HG03520 (cell line): ENCODE data around the gene VGF.

Experiments used
- ATAC-seq: cut with Tn5 transposase; IDR thresholded peaks from one replicate; pipeline ENCODE4 v1.9.1; 2021; ENCODE audit warnings: mild to moderate bottlenecking, moderate library complexity; ENCODE audit not compliant: unreplicated experiment

Gene VGF

DNA sequence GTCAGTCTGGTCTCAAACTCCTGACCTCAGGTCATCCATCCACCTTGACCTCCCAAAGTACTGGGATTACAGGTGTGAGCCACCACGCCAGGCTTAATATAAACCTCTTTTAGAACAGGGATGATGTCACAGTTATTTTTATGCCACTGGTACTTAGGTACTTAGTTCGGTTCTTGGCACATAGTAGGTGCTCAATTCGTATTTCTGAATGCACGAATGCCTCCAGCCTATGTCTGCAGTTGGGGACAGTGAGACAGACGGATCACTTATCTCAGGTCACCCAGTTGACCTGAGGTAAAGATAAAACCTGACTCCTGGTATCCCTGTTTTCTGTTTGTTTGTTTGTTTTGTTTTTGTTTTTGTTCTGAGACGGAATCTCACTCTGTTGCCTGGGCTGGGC is 20.8 kb upstream of the VGF start:
- ATAC-seq, result no peak

DNA sequence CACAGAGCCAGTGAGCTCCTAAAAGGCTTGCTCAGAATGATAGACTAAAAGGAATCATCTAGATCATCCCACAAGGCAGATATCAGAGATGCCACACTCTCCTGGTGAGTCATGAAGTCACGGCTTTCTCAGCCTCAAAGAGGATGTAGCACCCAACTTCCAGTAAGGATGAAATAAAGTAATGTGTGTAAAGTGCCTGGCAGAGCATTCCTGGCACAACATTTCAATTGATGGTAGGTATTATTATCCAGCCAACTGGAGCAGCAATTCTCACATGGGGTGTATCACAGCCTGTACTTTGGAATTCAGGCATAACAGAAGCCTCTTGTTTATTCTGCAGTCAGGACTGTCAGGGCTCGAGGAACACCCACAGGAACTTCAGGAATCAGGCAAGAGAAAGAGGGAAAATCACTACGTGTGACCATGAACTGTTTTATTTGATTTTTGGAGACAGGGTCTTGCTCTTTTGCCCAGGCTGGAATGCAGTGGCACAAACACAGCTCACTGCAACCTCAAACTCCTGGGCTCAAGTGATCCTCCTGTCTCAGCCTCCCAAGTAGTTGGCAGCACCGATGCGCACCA is 20.0 kb upstream of the VGF start:
- no peak for ATAC-seq

DNA sequence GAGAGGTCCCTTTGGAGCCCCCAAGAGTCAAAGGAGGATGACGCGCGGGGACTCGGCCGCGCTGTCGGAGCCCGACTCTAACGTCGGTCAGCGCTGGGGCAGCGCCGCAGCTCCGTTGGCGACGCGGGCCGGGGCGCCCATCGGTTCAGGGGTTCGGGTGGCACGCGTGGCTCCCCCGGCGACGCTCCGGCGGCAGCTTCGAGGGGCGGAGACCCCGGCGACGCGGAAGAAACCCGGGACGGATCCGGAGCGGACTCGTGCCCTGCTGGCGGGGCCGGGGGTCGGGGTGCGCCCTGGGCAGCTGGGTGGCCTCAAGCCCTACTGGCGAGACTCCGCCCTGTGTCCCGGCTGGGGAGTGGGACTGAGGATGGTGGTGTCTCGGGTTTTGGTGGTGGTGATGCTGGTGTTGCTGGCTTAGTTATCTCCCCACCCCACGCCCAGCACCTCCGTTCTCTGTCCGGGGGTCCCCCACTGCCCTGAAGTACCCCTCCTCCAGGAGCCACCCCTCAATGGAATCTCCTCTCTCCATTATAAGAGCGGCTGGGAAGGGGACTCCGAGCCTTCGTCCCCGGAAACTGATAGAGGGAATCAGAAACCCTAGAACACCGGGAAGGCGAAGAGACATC is 14.9 kb upstream of the VGF start, which contains the start of gene NAT16:
Gene NAT16, minus strand, starts transcription at position 164 of the 626 bp plus-strand sequence. CDS start 5,486 bp downstream, outside the sequence.
- no peak for ATAC-seq

DNA sequence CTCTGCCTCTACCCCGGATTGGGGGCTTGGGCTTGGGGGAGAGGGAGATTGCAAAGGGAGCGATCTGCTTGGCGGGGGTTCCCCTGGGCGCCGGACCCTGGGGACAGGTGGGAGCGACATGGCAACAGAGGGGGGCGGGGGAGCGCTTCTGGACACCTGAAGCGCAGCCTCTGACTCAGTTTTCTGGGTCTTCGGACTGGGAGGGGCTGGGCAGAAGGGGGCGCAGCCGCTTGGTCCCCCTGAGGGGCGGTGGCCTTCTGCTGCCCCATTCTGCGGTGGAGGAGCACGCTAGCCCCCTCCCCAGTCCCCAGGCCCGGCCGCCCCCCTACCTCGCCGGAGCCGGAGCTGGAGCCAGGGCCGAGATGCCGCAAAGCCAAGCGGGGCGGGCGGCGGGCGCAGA is 14.3 kb upstream of the VGF start:
- no peak for ATAC-seq

DNA sequence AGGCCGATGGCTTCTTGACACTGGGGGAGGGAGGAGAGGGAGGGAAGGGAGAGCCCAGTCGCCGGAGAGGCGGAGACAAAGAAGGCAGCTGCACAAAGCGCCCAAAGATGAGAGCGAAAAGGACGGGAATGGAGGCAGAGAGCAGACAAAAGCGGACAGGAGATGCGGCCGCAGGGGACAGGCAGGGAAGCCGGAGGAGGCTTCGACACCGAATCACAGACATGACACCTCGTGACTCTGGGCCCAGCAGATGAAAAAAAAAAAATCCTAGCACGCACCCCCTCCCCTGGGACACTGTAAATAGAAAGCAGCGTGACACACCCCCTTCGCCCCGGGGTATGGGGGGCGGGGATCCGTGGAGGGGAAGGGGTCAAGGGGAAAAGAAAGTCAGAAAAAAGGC is 13.7 kb upstream of the VGF start:
- no peak for ATAC-seq

DNA sequence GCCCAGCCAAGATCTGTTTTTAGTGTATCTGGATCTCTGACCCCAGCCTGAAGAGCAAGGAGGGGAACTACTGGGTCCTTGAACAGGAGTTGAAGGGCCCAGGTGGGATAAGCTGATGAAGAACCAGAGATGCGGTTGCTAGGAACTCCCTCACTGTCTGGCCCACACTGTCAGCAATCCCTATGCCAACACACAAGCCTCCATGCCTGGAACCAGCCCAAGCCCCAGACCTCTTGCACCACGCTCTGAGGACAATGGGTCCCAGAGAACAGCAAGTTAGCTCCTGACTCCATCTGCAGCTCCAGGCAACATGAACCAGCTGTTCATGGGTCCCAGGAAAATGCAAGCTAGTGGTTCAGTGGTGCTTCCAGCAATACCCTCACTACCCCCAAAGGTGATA is 12.3 kb upstream of the VGF start:
- ATAC-seq, result no peak

DNA sequence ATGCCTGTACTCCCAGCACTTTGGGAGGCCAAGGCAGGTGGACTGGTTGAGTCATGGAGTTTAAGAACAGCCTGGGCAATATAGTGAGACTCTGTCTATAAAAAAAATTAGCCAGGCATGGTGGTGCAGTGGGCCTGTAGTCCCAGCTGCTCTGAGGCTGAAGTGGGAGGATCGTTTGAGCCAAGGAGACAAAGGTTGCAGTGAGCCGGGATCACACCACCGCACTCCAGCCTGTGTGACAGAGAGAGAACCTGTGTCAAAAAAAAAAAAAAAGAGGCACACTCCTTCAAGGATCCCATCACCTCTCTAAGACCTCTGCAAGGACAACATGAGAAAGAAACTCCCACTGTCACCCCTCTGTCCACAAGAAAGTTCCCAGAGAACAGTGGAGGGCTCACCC is 10.3 kb upstream of the VGF start:
- ATAC-seq, result no peak

DNA sequence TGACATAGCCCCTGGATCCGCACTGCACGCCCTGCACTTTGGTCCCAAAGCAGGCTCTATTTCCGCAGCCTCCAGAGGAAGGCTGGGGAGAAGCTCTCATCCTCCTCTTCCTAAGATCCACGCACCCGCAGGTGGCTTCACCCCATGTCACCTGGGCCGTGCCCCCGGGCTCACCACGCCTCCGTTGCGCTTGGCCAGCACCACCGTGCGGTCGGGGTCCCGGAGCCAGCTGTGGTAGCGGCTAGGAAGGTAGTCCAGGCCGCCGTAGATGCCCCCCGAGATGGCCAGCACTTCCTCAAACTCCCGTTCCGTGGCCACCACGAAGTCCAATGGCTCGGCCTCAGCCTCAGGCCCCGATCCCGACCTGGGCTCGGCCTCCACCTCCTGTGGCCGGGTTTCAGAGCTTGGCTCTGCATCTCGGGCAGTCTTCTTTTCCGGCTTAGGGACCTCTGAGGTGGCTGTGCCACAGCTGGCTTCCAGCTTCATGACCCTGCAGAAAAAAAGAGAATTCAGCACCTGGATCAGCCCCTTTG is 9.0 kb upstream of the VGF start:
- no peak for ATAC-seq

DNA sequence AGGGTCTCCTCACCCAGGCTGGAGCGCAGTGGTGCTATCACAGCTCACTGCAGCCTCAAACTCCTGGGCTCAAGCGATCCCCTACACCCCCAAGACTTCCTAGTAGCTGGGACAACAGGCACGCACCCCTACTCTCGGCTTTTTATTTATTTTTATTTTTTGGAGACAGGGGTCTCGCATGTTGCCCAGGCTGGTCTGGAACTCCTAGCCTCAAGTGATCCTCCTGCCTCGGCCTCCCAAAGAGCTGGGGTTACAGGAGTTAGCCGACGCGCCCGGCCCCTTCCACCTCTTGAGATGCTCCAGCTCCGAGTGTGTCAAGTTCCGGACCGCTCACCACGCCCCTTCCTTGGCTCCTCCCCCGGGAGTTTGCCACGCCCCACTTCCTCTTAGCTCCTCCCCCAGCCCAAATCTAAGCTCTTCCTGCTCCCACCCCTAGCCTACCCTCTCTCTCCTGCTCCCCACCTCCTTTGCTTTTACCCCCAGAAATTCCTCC is 8.4 kb upstream of the VGF start:
- ATAC-seq, result no peak

DNA sequence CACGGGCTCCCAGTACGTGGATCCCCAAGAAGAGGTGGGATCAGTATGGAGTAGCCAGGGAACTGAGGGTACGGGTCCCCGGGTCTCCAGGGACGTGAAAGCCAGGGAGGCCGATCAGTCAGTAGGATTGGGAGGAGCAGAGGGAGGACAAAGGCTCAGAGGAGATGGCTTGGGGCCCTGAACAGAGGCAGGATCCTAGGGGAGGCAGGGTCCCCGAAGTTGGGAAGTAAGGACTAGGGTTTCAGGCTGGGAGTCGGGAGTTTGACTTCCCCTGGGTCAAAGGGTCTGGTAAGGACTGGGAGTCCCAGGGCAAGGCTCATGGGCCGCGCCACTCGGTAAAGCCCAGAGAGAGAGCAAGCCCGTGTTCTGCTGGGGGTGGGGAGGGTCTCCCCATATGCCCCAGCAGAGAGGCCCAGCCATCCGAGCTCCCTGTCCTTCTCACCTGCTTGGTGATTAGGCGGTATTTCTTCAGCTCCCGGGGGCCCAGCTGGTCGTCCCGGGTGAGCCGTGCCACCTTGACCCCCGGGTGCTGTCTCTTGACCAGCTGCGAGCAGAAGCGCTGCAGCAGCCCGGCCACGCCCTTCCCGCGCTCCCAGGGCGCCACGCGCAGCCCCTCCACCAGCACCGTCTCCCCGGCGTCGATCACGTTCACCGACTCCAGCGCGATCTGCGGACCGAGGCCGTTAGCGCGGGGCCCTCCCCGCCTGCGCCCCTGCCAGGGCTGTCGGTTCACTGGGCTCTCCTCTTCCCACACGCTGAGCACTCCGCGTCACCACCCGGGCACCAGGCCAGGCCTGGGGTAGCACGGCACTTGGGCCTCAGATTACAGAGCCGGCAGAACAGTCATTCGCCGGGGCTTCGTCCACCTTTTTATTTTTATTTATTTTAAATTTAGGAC is 7.7 kb upstream of the VGF start:
- ATAC-seq, result no peak

DNA sequence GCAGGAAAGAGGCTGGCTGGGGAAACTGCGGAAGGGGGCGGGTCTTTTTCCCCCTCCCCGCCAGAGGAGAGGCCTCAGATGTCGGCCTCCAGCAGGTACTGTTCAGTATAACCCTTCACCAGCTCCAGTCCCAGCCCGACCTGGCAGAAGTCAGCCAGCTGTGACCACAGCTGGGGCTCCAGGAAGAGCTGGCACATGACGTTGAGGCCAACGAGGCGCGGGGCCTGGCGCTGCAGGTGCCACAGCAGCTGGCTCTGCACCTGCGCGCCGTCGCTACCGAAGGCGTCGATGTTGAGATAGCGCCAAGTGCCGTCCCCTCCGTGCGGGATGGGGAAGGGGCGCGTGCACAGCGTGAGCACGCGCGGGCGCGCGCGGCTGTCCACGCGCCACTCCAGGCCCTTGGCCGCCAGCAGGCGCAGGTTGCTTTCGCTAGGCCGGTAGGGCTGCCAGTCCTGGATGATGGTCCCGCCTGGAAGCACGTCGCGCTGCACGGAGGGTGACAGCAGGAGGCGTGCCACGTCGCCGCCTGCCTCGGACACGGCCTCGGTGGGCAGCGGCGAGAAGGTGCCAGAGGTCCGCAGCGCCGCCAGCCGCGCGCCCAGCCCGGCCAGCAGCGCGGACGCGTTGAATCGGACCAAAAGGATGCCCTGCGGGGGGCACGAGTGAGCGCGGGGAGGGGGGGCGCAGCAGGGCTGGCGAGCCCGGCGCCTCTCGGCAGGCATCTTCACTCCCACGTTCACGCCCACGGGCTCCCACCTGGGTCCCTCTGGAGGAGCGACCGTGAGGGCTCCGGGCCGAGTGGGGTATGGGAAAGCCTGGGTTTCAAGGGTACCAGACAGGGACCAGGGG is 6.9 kb upstream of the VGF start:
- no peak for ATAC-seq

DNA sequence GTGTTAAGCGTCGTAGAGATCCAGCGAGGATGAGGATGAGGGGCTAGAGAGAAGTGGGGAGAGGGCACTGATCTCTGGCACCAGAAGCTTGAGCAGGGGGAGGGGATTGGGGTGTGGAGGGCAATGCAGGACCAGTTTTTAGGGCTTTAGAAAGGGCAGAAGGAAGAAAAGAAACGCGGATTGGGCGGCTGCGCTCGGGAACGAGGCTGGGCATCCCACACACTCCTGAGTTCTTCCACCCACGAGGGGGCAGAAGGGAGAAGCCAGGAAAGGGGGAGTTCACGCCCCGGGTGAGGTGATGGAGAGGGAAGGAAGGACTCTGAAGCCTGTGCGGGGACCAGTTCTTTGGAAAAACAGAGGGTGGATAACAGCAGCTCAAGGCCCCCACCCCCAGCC is 6.1 kb upstream of the VGF start:
- ATAC-seq, result no peak

DNA sequence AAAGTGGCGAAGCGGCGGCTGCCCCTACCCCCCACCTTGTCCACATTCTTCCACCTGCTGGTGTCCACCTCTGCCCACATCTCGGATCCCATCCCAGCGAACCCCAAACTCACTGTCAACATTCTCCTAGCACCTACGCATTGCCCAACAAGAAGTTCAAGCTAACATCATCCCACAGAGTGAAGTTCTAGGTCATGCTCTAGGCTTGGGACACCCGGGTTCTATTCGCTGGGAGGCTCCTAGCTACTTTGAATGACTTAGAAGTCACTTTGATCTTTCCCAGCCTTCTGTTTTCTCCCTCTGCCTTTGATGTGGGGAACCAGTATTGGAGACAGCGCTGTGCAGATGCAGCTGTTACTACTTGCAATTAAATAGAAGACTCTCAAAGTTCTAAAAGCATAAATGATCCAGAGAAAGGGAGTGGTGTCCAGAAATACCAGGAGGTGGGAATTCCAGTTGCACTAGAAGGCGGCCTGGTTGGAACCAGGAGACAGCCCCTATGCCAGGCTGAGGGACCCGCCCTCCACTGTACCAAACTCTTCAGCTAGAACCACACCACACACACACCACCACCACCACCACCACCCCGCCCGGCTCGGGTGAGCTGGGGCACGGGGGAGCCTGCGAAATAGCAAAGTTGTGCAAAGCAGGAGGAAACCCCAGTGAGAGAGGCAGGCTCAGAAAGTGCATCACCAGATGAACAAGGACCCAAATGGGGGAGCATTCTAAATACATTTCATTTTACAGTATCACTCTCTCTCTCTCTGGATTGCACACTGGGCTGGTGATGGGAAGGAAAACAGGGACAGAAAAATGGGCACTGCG is 5.5 kb upstream of the VGF start:
- ATAC-seq, result no peak

DNA sequence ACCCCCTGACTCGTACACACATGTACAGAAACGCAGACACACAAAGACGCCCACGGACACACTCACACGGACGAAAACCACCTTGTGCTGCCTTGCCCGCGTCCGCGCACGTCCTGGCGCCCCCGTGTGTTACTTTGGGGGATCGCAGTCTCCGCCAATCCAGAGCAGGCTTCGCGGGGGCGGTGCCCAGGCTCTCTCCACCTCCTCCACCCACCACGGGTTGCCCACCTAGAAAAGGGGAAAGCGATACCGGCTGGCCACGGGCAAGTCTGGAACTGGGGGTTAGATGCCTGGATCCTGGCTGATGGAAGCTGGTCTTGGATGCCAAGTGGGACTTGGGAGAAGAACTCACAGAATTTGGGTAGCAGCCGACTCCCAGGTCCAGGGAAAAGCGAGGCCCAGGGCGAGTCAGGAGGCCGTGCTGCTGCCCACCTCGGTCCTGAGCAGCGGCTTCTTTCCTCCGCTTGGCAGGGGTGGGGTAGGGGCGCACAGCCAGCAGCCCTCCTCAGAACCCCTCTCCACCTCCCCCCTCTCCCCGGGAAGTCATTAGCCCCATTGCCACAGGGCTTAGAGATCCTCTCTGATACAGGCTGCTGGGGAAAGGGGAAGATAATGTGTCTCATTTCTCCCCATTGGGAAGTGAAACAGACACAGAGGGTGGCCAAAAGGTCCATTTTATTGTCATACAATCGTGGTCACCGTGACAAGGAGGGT is 4.6 kb upstream of the VGF start:
- no peak for ATAC-seq

DNA sequence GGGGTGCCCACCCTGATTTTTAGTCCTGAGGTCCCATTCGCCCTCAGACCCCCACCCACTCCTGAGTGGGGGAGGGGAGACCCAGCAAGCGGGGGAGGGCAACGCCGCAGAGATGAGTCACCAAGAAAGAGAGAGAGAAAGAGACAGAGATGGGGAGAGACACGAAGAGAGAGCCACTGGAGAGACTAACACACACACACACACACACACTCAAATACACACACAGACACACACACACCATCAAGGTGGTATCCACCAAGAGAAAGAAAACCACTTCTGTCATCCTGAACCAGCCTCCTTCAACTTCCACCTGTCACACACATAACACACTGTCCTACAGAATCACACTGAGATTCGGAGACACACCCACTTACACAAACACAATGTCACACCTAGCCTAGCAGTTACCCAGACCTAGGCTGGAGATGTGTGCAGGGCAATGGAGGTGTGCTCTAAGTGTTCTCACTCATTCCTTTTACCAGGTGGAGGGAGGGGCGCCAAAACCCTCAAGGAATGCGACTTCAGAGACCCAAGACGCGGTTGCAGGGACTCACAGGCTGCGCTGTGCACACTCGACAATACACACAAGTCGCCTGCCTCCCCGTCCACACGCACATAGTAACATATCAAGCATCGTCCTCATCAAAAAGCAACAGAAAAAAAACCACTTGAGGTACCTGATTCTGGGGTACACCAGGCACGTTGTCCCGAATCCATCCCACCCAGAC is 3.9 kb upstream of the VGF start:
- ATAC-seq, result no peak

DNA sequence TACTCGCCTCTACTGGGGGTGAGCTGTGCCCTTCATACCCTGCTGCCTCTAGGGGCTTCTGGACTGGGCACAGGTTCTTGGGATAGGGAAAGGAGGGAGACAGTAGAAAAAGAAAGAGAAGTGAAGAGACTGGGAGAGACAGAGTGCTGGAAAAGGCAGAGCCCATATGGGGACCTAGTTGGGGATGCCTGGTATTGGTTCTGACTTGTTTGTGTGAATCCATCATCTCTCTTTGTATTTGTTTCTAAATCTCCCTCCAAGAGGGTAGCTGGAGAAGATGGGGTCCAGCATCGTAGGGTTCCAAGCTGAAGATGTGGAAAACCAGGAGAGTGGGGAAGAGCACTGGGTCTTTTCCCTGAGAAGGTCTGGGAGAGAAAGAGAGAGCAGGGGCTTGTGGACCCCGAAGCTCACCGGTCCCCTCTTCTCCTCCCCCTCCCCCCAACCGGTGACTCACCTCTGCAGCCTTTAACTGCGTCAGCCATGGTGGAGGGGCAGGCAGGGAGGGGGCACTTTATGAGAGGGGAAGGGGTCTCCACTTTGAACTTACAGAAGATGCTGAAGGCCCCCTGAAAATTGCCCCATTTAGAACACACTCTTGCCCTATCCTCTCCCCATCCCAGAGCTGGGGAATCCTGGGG is 3.2 kb upstream of the VGF start:
- no peak for ATAC-seq

DNA sequence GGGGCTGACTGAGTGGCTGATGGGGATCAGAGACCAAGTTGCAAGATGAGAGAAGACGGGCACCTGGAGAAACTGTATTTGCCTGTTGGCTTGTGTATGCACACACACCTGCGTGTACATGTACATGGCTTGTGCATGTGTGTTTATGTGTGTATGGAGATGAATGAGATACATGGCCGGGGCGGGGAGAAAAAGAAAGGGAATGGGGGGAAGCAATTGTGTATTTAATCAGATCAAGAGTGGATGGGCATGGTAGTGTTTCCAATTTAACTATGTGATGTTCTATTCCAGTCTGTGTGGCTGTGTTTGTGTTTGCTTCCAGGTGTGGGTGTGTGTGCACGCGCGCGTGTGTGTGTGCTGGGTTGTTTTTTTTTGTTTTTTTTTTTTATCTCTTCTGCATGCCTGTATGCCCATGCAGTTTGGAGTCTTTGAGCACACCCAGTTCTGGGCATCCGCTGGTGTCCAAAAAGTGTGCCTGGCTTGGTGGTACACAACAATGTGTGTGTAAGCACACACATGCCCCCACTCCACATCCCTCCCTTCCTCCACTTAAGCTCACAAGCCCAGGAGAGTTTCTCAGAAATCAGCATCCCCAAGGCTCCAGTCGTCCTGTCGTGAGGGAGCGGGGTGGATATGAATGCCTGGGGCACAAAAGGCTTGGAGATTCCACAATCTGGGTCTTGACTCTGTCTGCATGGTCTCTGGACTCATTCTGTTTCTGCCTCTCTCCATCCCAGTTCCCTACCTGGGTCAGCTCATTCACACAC is 2.5 kb upstream of the VGF start:
- no peak for ATAC-seq
